Bronchial epithelial cell (primary cell): ENCODE measurements around the gene TSFM. TPM values are rescaled to one million over a fixed set of nuclear protein-coding genes. Genes with fewer than 3 reads are reported as not detected.

Experiments used
- DNase-seq: peaks from one replicate; pipeline ENCODE4 v3.0.0-alpha.2; 2010; ENCODE audit warnings: low read depth
- FAIRE-seq: peaks from 2 replicates; lab custom pipeline; 2011; peaks lifted over from hg19 to GRCh38; lab: Jason Lieb, UNC
- H3K27me3 ChIP-seq: 2 replicates; pipeline ENCODE4 v1.5.1; 2011; ENCODE audit warnings: low read length; ENCODE audit not compliant: control insufficient read depth, insufficient read depth
- H3K36me3 ChIP-seq: 2 replicates; pipeline ENCODE4 v1.5.1; 2011; ENCODE audit warnings: low read length; ENCODE audit not compliant: control insufficient read depth, insufficient read depth
- H3K4me3 ChIP-seq: 2 replicates; pipeline ENCODE4 v1.5.1; 2011; ENCODE audit warnings: mild to moderate bottlenecking, low read depth, low read length, control low read depth
- CTCF ChIP-seq: IDR thresholded peaks from 2 replicates; pipeline ENCODE4 v1.5.1; 2011; ENCODE audit warnings: mild to moderate bottlenecking, moderate library complexity, low read length, control low read depth, inconsistent platforms; ENCODE audit not compliant: insufficient read depth, severe bottlenecking
- total RNA-seq: library from RNA; depleted of rRNA; stranded (reverse); fragments of >200 nt; gene quantifications from 2 replicates; pipeline ENCODE4 v1.2.1, GENCODE V29; 2014

TSFM gene
- total RNA-seq, 1 donor from 2014 or later, result 17.9 TPM

DNA sequence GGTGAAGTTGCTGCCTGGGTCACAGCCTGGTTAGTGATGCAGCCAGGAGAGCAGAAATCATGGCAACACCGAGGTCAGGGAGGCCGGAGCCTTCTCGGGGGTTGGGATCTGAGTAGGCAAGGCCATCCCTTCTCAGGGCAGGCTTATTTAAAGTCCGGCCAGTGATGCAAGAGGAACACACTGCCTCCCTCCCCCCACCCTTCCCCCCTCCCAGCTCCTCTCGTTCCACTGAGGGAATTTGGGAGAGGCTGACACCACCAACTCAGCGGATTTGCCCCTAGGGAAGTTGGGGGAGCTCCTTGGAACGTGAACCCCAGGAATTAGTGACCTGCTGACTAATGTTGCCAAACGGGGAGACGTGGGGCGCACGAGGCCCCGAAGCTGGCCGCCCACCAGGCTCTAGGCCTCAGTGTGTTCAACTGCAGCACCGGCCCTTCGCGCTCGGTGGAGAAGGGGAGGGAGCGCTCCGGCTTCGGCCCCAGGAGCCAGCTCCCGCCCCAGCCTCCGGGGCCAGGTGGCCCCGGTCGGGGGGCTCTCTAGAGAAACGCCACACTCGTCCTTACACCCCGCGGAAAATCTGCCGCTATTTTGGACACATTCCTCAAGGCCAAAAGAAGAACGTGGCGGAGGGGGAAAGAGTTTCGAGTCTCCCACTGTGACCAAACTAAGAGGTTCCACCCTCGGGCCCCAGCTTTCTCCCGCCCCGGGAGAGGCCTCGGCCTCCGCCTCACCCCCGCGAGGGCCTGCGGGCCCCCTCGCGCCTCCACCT, 62.3 kb downstream of the TSFM start:
- DNase-seq (no peak), FAIRE-seq (no peak)
- no peak for TF ChIP-seq CTCF
- Histone ChIP-seq H3K4me3 (peak overlapping the region; percentile 96), H3K36me3 (no peaks in the 10 kb centered on the region), H3K27me3 (no peaks in the 10 kb centered on the region)

DNA sequence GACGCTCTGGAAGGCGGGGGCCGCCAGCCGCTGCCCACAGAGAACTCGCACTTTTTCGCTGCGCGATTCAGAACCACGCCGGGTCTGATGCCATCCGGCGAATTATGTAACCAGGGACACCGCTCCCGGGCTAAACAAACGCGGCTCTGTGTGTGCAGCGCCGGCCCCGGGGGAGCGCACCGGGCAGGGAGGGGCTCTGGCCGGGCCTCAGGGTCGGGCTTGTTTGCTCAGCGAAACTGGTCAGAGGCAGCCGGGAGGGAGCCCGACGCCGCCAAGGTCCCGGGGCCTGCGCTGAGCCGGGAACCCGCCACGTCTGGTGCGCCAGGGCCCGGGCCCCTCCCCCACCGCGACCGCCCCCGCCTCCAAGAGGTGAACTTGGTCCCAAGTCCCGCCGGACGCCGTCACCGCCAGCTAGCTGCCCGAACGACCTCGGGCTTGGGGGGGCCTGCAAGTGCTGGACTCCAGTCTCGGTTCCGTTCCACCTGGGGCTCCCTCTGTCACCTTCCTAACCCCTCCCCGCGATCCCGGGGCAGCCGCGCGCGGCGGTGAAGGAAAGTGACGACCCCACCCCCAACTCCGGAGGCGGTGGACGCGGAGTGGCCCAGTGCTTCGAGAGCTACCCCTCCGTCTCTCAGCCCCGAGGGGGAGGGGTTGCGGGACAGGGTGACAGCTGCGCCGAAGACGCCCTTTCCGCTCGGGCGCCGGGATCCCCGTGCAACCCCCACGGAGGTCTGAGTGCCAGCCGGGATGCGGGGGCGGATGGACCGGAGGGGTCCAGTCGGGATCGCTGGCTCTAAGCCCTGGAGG, 63.1 kb downstream of the TSFM start:
- no peak for TF ChIP-seq CTCF
- no peaks in the 10 kb centered on the region for H3K27me3 ChIP-seq
- FAIRE-seq (no peak), DNase-seq (no peak)
- H3K36me3 ChIP-seq, result no peaks in the 10 kb centered on the region
- H3K4me3 ChIP-seq, result peak overlapping the region; percentile 96

DNA sequence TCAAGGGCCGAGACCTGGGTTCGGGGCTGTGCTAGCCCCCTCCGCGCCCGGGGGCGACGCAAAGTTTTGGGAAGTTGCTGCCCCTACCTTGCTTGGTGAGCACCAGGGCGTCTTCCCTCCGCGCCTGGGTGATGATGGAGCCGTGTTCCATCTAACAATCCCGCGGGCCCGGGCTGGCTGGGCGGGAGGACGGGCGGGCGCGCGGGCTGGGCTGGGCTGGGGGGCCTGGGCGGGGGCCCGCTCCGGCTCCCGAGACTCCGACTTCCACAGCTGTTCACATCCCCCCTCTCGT, 63.6 kb downstream of the TSFM start:
- DNase-seq (no peak), FAIRE-seq (no peak)
- Histone ChIP-seq H3K27me3 (peaks cover under 1% of the 10 kb centered on the region), H3K36me3 (no peaks in the 10 kb centered on the region), H3K4me3 (peak overlapping the region; percentile 96)
- TF ChIP-seq CTCF, result no peak

DNA sequence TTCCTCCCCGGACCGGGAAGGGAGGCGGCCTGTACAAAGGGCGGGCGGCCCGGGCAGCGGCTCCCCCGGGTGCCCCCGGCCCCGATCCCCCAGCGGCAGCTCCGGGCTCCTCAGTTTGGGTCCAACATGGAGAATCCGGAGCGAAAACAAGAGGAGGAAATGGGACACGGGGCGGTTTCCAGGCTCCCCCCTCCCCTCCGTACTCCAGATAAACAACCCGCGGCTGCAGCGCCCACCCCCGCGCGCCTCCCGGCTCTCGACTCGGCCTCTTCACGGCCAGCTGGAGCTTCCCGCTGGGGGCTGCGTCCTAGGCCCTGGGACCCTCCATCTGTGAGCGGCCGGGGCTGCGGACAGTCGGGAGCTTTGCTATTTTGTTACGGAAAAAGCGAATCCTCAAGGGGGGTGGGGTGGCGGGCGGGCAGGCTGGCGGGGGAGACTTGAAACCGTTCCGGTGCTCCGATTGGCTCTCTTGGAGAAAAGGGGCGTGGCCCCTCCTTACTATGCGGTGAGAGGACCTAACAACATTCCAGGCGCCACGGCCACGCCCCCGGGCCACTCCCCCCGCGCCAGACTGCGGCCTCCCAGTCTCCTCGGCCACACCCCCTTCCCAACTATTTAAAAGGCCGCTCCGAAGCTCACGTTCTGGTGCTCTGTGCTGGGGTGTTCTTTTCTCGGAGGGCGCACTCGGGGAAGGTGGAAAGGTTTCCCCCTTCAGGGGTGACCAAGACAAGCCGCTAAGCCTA, 64.2 kb downstream of the TSFM start, which contains the start of gene CTDSP2:
Gene CTDSP2, minus strand, starts transcription at position 153 of the 743 bp plus-strand sequence. CDS start 294 bp downstream, outside the sequence.
- Histone ChIP-seq H3K36me3 (no peaks in the 10 kb centered on the region), H3K27me3 (peaks cover 1% of the 10 kb centered on the region), H3K4me3 (peak within 1 kb of the TSS; percentile 96)
- no peak for FAIRE-seq
- no peak for TF ChIP-seq CTCF
- DNase-seq, result peak; percentile 88

Other genes starting within 250 kb of the TSFM start
- 65.8 and 87.9 TPM in 2 replicates for gene DCTN2, start 235.6 kb upstream of the TSFM start, total RNA-seq
- gene KIF5A, start 232.7 kb upstream of the TSFM start, total RNA-seq, result under 0.01 and 0.26 TPM in 2 replicates
- 38.4 and 46.3 TPM in 2 replicates for gene PIP4K2C, start 191.6 kb upstream of the TSFM start, total RNA-seq
- gene DTX3, start 178.0 kb upstream of the TSFM start, total RNA-seq, result 1.5 and 3.7 TPM in 2 replicates
- 0.26 and 0.53 TPM in 2 replicates for gene ARHGEF25, start 171.4 kb upstream of the TSFM start, total RNA-seq
- 0.13 TPM in 1 of 2 replicates, not detected in the other for gene B4GALNT1, start 149.6 kb upstream of the TSFM start, total RNA-seq
- 182 and 405 TPM in 2 replicates for gene OS9, start 88.7 kb upstream of the TSFM start, total RNA-seq
- gene AGAP2, start 44.0 kb upstream of the TSFM start, total RNA-seq, result under 0.01 TPM in 2 replicates
- 100 and 109 TPM in 2 replicates for gene TSPAN31, start 37.7 kb upstream of the TSFM start, total RNA-seq
- 61.3 and 113 TPM in 2 replicates for gene CDK4, start 30.5 kb upstream of the TSFM start, total RNA-seq
- gene MARCHF9, start 27.7 kb upstream of the TSFM start, total RNA-seq, result 6.3 and 8.1 TPM in 2 replicates
- gene CYP27B1, start 15.7 kb upstream of the TSFM start, total RNA-seq, result 0.77 and 3.9 TPM in 2 replicates
- gene METTL1, start 10.7 kb upstream of the TSFM start, total RNA-seq, result 2.8 and 5.8 TPM in 2 replicates
- gene EEF1AKMT3, start 10.2 kb upstream of the TSFM start, total RNA-seq, result 4.5 and 7.1 TPM in 2 replicates
- gene AVIL, start 35.9 kb downstream of the TSFM start, total RNA-seq, result 0.79 and 1.9 TPM in 2 replicates
- gene CTDSP2, start 63.9 kb downstream of the TSFM start, total RNA-seq, result 29.3 and 36.3 TPM in 2 replicates
- 6.6 and 10.8 TPM in 2 replicates for gene ATP23, start 158.8 kb downstream of the TSFM start, total RNA-seq